ENCODE results near the gene SLFN14.

DNA sequence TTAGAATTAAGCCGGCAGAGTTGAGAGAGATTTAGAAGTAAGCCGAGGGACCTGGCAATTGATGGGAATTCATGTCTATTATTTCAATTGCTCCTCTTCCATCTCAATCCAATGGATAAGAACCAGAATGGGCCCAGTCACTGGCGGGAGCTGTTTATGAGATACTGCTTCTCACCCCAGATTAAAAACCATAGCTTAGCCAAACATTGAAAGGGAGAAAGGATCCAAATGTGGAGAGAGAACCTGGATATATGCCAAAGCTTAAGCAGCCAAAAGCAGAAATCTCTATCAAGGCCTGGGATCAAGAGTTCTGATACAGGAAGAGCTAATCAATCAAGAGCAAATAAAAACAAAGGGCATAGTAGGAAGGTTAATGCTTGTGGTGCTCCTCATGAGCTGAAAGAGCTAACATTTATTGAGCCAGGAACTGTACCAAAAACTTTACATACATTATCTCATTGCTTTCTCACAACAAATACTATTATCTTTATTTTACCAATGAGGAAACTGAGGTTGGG, 26.0 kb downstream of the SLFN14 start:
- TF ChIP-seq, protein P1, sequence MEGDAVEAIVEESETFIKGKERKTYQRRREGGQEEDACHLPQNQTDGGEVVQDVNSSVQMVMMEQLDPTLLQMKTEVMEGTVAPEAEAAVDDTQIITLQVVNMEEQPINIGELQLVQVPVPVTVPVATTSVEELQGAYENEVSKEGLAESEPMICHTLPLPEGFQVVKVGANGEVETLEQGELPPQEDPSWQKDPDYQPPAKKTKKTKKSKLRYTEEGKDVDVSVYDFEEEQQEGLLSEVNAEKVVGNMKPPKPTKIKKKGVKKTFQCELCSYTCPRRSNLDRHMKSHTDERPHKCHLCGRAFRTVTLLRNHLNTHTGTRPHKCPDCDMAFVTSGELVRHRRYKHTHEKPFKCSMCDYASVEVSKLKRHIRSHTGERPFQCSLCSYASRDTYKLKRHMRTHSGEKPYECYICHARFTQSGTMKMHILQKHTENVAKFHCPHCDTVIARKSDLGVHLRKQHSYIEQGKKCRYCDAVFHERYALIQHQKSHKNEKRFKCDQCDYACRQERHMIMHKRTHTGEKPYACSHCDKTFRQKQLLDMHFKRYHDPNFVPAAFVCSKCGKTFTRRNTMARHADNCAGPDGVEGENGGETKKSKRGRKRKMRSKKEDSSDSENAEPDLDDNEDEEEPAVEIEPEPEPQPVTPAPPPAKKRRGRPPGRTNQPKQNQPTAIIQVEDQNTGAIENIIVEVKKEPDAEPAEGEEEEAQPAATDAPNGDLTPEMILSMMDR (IDR thresholded peaks at IDR 0.05), result no peak
- no peak for TF ChIP-seq POLR2A (IDR thresholded peaks at IDR 0.05)
